Activated naive CD8-positive, alpha-beta T cell treated with anti-CD3 and anti-CD28 coated beads, Interleukin-2, amount 50 U/mL, for 24 hours (primary cell): ENCODE data around the gene TTC34.

ENCODE experiments used
- ATAC-seq: fragments of 150-1000 bp; cut with Tn5 transposase; one replicate; pipeline ENCODE4 v1.10.0; 2021
- DNase-seq: peaks from one replicate; pipeline ENCODE4 v3.0.0; 2021
- H3K27ac Mint-ChIP-seq: one replicate; pipeline ENCODE4 v1.8.0; 2021; ENCODE audit warnings: mild to moderate bottlenecking, mixed read lengths
- H3K27me3 Mint-ChIP-seq: one replicate; pipeline ENCODE4 v1.8.0; 2021; ENCODE audit warnings: mixed read lengths
- H3K36me3 Mint-ChIP-seq: one replicate; pipeline ENCODE4 v1.8.0; 2021; ENCODE audit warnings: low read depth, mixed read lengths
- H3K4me1 Mint-ChIP-seq: one replicate; pipeline ENCODE4 v1.8.0; 2021; ENCODE audit warnings: mixed read lengths
- H3K4me3 Mint-ChIP-seq: one replicate; pipeline ENCODE4 v1.8.0; 2021; ENCODE audit warnings: mild to moderate bottlenecking, moderate library complexity, mixed read lengths
- H3K9me3 Mint-ChIP-seq: one replicate; pipeline ENCODE4 v1.8.0; 2021; ENCODE audit warnings: mixed read lengths

The TTC34 gene

GRCh38 chr1:2810899-2811532, 9.5 kb upstream of the TTC34 start:
- H3K27me3 Mint-ChIP-seq, result no peaks in the 10 kb centered on the region
- H3K9me3 Mint-ChIP-seq, result no peaks in the 10 kb centered on the region
- no peak overlapping the region for H3K4me3 Mint-ChIP-seq
- no peak overlapping the region for H3K27ac Mint-ChIP-seq
- H3K36me3 Mint-ChIP-seq, result no peaks in the 10 kb centered on the region
- no peak for ATAC-seq
- H3K4me1 Mint-ChIP-seq, result no peaks in the 10 kb centered on the region
- no peak for DNase-seq

DNA sequence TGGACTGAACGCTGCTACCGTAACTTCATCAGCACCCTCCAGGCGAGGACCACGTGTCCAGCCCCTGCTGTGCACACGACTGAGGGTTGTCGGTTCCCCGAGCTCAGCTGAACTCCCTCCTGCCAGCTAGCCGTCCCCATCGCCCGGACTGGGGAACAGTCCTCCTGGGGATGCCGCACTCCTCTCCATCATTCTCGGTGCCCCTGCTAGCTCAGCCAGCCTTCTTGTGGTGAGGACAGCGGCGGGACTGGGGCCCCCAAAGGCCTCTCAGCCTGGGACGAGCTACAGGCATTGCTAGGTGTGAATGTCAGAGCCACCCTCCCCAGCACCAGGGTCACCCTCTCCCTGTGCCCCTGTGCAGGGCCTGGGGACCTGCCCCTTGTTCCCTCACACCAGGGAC, 8.8 kb upstream of the TTC34 start:
- no peaks in the 10 kb centered on the region for H3K36me3 Mint-ChIP-seq
- no peak overlapping the region for H3K4me3 Mint-ChIP-seq
- no peaks in the 10 kb centered on the region for H3K9me3 Mint-ChIP-seq
- DNase-seq, result no peak
- no peaks in the 10 kb centered on the region for H3K4me1 Mint-ChIP-seq
- H3K27ac Mint-ChIP-seq, result no peak overlapping the region
- no peaks in the 10 kb centered on the region for H3K27me3 Mint-ChIP-seq
- ATAC-seq, result no peak

DNA sequence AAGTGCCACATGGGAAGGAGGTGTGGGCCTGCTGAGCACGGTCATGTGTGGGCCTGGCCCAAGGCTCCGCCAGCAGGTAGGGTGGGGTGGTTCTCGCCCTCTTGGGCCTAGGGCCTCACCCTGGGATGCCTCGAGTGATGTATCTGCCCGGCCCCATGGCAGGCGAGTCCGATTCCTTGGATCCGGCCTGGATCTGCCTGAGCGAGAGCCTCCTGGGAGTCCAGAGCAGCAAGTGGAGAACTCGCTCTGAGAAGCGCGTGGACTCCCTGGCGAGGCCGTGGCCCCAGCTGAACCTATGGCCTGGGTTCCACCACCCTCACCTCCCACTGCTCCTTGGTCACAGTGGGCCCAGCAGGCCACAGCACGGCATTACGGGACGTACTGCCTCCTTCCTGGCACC, 8.2 kb upstream of the TTC34 start:
- H3K36me3 Mint-ChIP-seq, result no peaks in the 10 kb centered on the region
- no peak for ATAC-seq
- no peak overlapping the region for H3K27ac Mint-ChIP-seq
- H3K4me1 Mint-ChIP-seq, result no peaks in the 10 kb centered on the region
- no peak for DNase-seq
- H3K4me3 Mint-ChIP-seq, result no peak overlapping the region
- H3K27me3 Mint-ChIP-seq, result no peaks in the 10 kb centered on the region
- no peaks in the 10 kb centered on the region for H3K9me3 Mint-ChIP-seq

DNA sequence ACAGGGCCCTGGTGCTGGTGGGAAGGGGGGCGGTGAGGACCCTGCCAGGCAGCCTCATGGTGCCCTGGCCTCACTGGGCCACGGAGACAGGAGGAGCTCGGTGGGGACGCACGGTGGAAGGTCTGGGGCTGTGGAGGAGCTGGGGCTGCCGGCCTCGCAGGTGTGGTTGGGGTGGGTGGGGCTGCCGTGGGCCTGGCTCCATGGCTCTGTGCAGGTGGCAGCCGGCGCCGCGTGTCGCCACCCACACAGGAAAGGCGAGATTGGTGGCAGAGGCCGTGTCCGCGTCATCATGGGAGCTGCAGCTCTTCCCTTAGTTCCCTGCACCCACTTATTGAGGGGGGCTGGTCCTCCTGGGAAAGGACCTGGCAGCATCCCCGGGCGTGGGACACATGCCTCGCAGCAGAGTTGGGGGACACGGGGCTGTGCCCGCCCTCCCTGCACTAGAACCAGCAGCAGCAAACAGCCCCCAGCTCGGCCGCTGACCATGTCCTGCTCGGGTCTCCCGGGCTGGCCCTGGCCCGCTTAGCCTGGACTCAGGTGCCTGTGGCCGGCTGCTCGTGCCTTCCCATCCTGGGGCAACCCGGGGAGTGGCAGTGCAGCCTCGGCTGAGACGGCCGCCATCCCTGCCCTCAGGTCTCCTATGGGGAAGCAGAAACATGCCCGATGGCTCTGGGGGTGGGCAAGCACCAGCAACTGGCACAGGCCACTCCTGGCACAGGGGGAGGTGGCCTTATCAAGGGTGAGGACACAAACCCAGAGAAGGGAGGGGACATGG, 7.5 kb upstream of the TTC34 start:
- ATAC-seq, result no peak
- H3K27me3 Mint-ChIP-seq, result no peaks in the 10 kb centered on the region

GRCh38 chr1:2808386-2808705, 6.9 kb upstream of the TTC34 start:
- Mint-ChIP-seq H3K27ac (no peak overlapping the region), H3K9me3 (no peaks in the 10 kb centered on the region), H3K27me3 (no peaks in the 10 kb centered on the region), H3K36me3 (no peaks in the 10 kb centered on the region), H3K4me1 (no peaks in the 10 kb centered on the region), H3K4me3 (no peak overlapping the region)
- ATAC-seq, result no peak
- no peak for DNase-seq

More for the DNA sequence above, 7.5 kb upstream of the TTC34 start:
- H3K9me3 Mint-ChIP-seq, result no peaks in the 10 kb centered on the region
- no peak overlapping the region for H3K27ac Mint-ChIP-seq
- no peak overlapping the region for H3K4me3 Mint-ChIP-seq
- no peak for DNase-seq
- H3K36me3 Mint-ChIP-seq, result no peaks in the 10 kb centered on the region
- H3K4me1 Mint-ChIP-seq, result no peaks in the 10 kb centered on the region

- ATAC-seq (no peak), DNase-seq (no peak)
- Mint-ChIP-seq H3K4me1 (no peaks in the 10 kb centered on the region), H3K27ac (no peak overlapping the region), H3K4me3 (no peak overlapping the region), H3K36me3 (no peaks in the 10 kb centered on the region), H3K9me3 (no peaks in the 10 kb centered on the region), H3K27me3 (no peaks in the 10 kb centered on the region)
Observed at GRCh38 chr1:2807678-2808385, 6.3 kb upstream of the TTC34 start.

DNA sequence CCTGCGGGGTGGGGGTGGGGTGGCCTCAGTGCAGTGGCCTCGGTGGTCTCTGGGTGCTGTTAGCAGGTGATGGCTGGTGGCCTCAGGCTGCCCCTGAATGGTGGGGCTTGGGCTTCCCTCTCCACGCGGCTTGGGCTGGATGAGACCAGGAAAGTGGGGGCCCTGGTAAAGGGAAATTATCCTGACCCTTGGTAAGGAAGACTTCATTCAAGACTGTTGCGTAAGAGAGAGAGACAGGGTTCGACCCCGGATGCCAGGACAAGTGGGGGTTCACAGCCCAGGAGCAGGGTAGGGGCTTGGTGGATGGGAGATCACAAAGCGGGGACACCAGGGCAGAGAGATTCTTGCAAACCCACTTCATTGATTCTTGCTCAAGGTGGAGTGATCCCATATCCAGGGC, 5.5 kb upstream of the TTC34 start:
- DNase-seq (no peak), ATAC-seq (no peak)
- Mint-ChIP-seq H3K4me3 (no peak overlapping the region), H3K4me1 (no peaks in the 10 kb centered on the region), H3K27me3 (no peaks in the 10 kb centered on the region), H3K36me3 (no peaks in the 10 kb centered on the region), H3K9me3 (no peaks in the 10 kb centered on the region), H3K27ac (no peak overlapping the region)

DNA sequence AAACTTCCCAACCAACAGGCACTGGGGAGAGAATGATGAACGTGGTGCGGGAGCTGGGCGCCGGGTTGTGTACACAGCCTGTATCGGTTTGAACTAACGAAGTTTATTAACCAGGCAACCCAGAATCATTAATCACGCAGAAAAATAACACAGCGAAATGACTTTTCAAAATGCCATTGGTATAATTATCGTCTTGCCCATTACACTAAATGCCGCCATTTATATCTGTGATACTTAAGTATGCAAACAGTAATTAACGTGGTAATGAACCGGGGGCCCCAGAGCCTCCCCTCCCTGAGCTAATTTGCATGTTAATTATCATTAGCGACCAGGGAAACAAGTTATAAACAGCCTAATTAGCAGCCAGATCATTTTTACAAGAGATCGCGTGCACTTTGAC, 5.1 kb upstream of the TTC34 start:
- H3K9me3 Mint-ChIP-seq, result no peaks in the 10 kb centered on the region
- ATAC-seq, result no peak
- no peaks in the 10 kb centered on the region for H3K36me3 Mint-ChIP-seq
- H3K4me1 Mint-ChIP-seq, result no peaks in the 10 kb centered on the region
- no peak overlapping the region for H3K4me3 Mint-ChIP-seq
- no peak overlapping the region for H3K27ac Mint-ChIP-seq
- H3K27me3 Mint-ChIP-seq, result no peaks in the 10 kb centered on the region
- no peak for DNase-seq

GRCh38 chr1:2805801-2806430, 4.4 kb upstream of the TTC34 start:
- DNase-seq (no peak), ATAC-seq (no peak)
- Mint-ChIP-seq H3K27ac (no peak overlapping the region), H3K4me3 (no peak overlapping the region), H3K36me3 (no peaks in the 10 kb centered on the region), H3K9me3 (no peaks in the 10 kb centered on the region), H3K27me3 (no peaks in the 10 kb centered on the region), H3K4me1 (peaks cover 2% of the 10 kb centered on the region)

- ATAC-seq (no peak), DNase-seq (no peak)
- Mint-ChIP-seq H3K4me1 (peaks cover 2% of the 10 kb centered on the region), H3K36me3 (no peaks in the 10 kb centered on the region), H3K9me3 (no peaks in the 10 kb centered on the region), H3K27ac (no peak overlapping the region), H3K27me3 (no peaks in the 10 kb centered on the region), H3K4me3 (no peak overlapping the region)
Observed at GRCh38 chr1:2804628-2805351, 3.3 kb upstream of the TTC34 start.

DNA sequence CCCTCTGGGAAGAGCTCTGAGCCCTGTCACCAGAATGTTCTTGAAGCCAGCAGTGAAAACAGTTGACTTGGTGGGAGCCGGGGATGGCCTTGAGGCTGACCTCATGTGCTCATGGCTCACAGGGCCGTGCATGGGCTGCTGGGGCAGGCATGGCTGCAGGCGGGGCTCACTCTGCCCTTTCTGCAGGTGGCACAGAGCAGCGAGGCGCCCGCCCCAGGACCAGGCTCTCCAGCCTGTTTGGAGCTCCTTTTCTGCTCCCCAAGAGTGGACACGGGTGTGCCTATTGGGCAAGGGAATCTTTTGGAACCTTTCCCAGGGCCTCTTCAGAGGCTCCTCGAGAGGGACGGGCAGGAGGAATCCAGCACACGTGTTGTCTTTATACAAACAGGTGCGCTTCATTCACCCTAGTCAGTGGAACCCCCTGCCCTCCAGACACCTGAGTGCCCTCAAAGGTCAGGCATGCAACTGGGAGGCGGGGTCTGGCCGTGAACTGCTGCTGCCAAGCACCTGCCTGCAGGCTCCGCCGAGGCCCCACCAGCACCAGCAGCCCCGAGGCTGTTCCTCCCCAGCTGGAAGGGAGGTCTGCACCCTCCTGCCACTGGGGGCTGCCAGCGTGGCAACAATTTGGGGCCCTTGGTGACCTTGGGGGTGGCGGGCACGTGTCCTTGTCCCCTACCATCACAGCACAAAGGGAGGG, 2.6 kb upstream of the TTC34 start:
- ATAC-seq, result no peak
- Mint-ChIP-seq H3K9me3 (no peaks in the 10 kb centered on the region), H3K36me3 (no peaks in the 10 kb centered on the region), H3K4me1 (peaks cover 2% of the 10 kb centered on the region), H3K4me3 (no peak overlapping the region), H3K27me3 (no peaks in the 10 kb centered on the region), H3K27ac (no peak overlapping the region)
- no peak for DNase-seq

DNA sequence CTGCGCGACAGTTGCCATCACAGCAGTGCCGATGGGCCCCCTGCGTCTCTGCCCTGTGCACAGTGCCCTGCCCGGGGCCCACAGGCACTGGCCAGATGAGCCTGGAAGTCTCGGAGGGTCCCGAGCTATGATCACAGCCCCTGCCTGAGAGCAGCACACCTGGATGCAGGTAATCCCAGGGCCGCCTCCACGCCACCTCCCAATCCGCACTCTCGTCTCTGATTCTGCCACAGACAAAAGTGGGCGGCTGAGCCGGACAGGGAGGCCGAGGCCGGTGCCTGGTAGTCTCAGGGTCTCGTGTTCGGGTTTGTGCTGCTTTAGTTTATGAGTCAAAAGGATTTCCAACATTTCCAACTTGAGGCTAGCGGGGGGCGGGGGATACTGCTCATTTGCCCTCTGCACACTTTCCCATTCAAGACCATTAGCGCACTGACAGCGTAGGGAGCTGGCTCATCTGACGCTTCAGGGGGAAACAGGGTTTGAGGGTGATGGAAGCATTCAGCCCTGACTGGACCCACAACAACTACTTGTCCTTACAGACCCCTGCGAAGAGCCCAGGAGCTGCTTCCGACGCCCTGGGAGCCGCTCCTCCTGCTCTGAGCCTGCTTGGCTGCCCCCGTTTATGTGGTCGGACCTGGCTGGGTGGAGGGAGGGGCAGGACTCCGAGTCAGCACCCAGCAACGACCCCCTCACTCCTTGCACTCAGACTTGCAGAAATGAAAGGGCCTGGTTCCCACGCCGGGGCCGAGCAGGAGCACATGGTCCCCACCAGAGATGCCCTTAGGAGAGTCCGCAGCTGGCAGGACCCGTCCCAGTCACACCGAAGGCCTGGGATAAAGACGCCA, 1.8 kb upstream of the TTC34 start:
- Mint-ChIP-seq H3K27me3 (no peaks in the 10 kb centered on the region), H3K4me3 (no peak overlapping the region), H3K9me3 (no peaks in the 10 kb centered on the region), H3K27ac (no peak overlapping the region), H3K4me1 (peaks cover 2% of the 10 kb centered on the region), H3K36me3 (no peaks in the 10 kb centered on the region)
- ATAC-seq (no peak), DNase-seq (no peak)

DNA sequence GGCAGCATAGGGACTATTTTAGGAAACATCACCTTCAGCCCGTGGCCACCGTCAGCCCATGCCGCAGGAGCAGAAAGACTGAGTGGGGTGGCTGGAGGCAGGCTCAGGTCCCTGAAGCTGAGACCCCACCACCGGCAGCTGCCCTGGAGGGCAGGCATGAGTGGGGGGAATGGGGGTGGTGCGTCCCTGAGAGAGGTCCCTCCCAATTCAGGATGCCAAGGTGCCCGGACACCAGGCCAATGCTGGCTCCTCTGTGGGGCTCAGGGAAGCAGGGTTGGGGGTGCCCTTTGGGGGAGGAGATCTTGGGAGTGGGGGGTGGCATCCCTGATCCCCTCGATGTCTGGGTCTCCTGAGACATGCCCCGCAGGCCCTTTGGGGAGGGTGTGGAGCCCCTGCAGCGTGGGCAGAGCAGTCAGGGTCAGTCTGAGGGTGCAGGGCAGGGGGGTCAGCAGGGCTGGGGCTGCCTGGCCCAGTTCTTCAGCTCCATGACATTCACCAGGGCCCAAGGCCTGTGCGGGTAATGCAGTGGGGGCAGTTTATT, 998 bp upstream of the TTC34 start:
- no peaks in the 10 kb centered on the region for H3K9me3 Mint-ChIP-seq
- no peak for ATAC-seq
- H3K36me3 Mint-ChIP-seq, result no peaks in the 10 kb centered on the region
- no peak overlapping the region for H3K4me3 Mint-ChIP-seq
- no peaks in the 10 kb centered on the region for H3K27me3 Mint-ChIP-seq
- H3K27ac Mint-ChIP-seq, result no peak overlapping the region
- DNase-seq, result no peak
- H3K4me1 Mint-ChIP-seq, result peaks cover 2% of the 10 kb centered on the region
